Germinal center (tissue), 1 donor: Measurements from ENCODE around the gene SF1.

Experiments used
- DNase-seq: peaks from one replicate; pipeline ENCODE4 v3.0.0; 2012; ENCODE audit warnings: mixed read lengths, low spot score

SF1 gene

GRCh38 chr11:64745521-64746328 lies 32.6 kb downstream of the SF1 start:
- DNase-seq: peak; percentile 89

- peak; percentile 92 for DNase-seq
These were observed 33.2 kb downstream of the SF1 start for GRCh38 chr11:64745189-64745520.

GRCh38 chr11:64744544-64745188 lies 33.7 kb downstream of the SF1 start:
- peak; percentile 77 for DNase-seq

GRCh38 chr11:64743591-64744543 lies 34.5 kb downstream of the SF1 start, which contains the start of gene RASGRP2:
Gene RASGRP2, minus strand, starts transcription at chr11:64744142. Its CDS starts 1,276 bp downstream, at chr11:64742866.
- DNase-seq: peak; percentile 67

- peak; percentile 89 for DNase-seq
These were observed 35.3 kb downstream of the SF1 start for GRCh38 chr11:64742889-64743590.

GRCh38 chr11:64742087-64742888 lies 36.1 kb downstream of the SF1 start:
- DNase-seq: peak; percentile 47

GRCh38 chr11:64741375-64742086 lies 36.8 kb downstream of the SF1 start:
- no peak for DNase-seq

GRCh38 chr11:64739871-64740270 lies 38.5 kb downstream of the SF1 start:
- DNase-seq: no peak

- no peak for DNase-seq
These were observed 41.7 kb downstream of the SF1 start for GRCh38 chr11:64736654-64737053.

GRCh38 chr11:64735725-64736259 lies 42.5 kb downstream of the SF1 start:
- no peak for DNase-seq

- DNase-seq: no peak
These were observed 43.3 kb downstream of the SF1 start for GRCh38 chr11:64734811-64735724.

GRCh38 chr11:64731601-64732000 lies 46.7 kb downstream of the SF1 start:
- DNase-seq: no peak

GRCh38 chr11:64729851-64730382 lies 48.4 kb downstream of the SF1 start:
- no peak for DNase-seq

GRCh38 chr11:64728757-64729365 lies 49.5 kb downstream of the SF1 start:
- no peak for DNase-seq

GRCh38 chr11:64726867-64727530 lies 51.3 kb downstream of the SF1 start:
- no peak for DNase-seq

GRCh38 chr11:64726211-64726641 lies 52.1 kb downstream of the SF1 start:
- no peak for DNase-seq

GRCh38 chr11:64724863-64725532 lies 53.3 kb downstream of the SF1 start:
- DNase-seq: no peak
